Rectal smooth muscle tissue (tissue), 1 donor: Measurements from ENCODE around the gene RPS6KB2.
"Not testable (repeated sequence)": the region's sequence is repeated elsewhere in the genome, so short reads cannot be mapped to it uniquely, and the experiment has no call there.

Source experiments
- H3K27ac ChIP-seq: one replicate; pipeline ENCODE4 v1.7.0; 2013; ENCODE audit warnings: low read depth, low read length, inconsistent platforms
- H3K27me3 ChIP-seq: one replicate; pipeline ENCODE4 v1.7.0; 2013; ENCODE audit warnings: low read length; ENCODE audit not compliant: control insufficient read depth, insufficient read depth
- H3K36me3 ChIP-seq: one replicate; pipeline ENCODE4 v1.7.0; 2013; ENCODE audit warnings: low read length; ENCODE audit not compliant: control insufficient read depth, insufficient read depth
- H3K4me1 ChIP-seq: one replicate; pipeline ENCODE4 v1.7.0; 2013; ENCODE audit warnings: low read length; ENCODE audit not compliant: control insufficient read depth, insufficient read depth
- H3K4me3 ChIP-seq: one replicate; pipeline ENCODE4 v1.7.0; 2013; ENCODE audit warnings: low read length
- H3K9ac ChIP-seq: one replicate; pipeline ENCODE4 v1.7.0; 2013; ENCODE audit warnings: low read length

RPS6KB2 gene

GRCh38 chr11:67465530-67465929 is 37.2 kb downstream of the RPS6KB2 start:
- H3K9ac ChIP-seq, H3K27me3 ChIP-seq, H3K4me1 ChIP-seq, H3K27ac ChIP-seq, H3K36me3 ChIP-seq: not testable (repeated sequence)
- H3K4me3 ChIP-seq, result peak overlapping the region; percentile 75

- Histone ChIP-seq H3K27me3 (no peaks in the 10 kb centered on the region), H3K27ac (no peak overlapping the region), H3K9ac (no peak overlapping the region), H3K4me3 (no peak overlapping the region), H3K4me1 (peaks cover 9% of the 10 kb centered on the region), H3K36me3 (no peaks in the 10 kb centered on the region)
These were observed 38.1 kb downstream of the RPS6KB2 start for GRCh38 chr11:67466367-67466766.

GRCh38 chr11:67466962-67467771 is 38.9 kb downstream of the RPS6KB2 start:
- Histone ChIP-seq H3K4me3 (no peak overlapping the region), H3K4me1 (peaks cover 9% of the 10 kb centered on the region), H3K27ac (no peak overlapping the region), H3K36me3 (no peaks in the 10 kb centered on the region), H3K9ac (no peak overlapping the region), H3K27me3 (no peaks in the 10 kb centered on the region)

GRCh38 chr11:67468056-67468455 is 39.8 kb downstream of the RPS6KB2 start:
- Histone ChIP-seq H3K9ac (no peak overlapping the region), H3K36me3 (no peaks in the 10 kb centered on the region), H3K27me3 (no peaks in the 10 kb centered on the region), H3K4me1 (peaks cover 9% of the 10 kb centered on the region), H3K4me3 (peak overlapping the region; percentile 82), H3K27ac (peak overlapping the region; percentile 84)

GRCh38 chr11:67468456-67468758 is 40.1 kb downstream of the RPS6KB2 start:
- H3K27me3 ChIP-seq, result no peaks in the 10 kb centered on the region
- no peaks in the 10 kb centered on the region for H3K36me3 ChIP-seq
- H3K4me1 ChIP-seq, result peaks cover 9% of the 10 kb centered on the region
- H3K4me3 ChIP-seq, result peak overlapping the region; percentile 82
- H3K9ac ChIP-seq, result peak overlapping the region; percentile 61
- H3K27ac ChIP-seq, result peak overlapping the region; percentile 84

- H3K36me3 ChIP-seq, result no peaks in the 10 kb centered on the region
- H3K4me3 ChIP-seq, result peak within 1 kb of the TSS; percentile 82
- no peaks in the 10 kb centered on the region for H3K27me3 ChIP-seq
- H3K4me1 ChIP-seq, result peaks cover 8% of the 10 kb centered on the region
- H3K27ac ChIP-seq, result peak within 1 kb of the TSS; percentile 84
- H3K9ac ChIP-seq, result peak within 1 kb of the TSS; percentile 61
These were observed 40.6 kb downstream of the RPS6KB2 start, which contains the start of gene TMEM134 for GRCh38 chr11:67468759-67469507. TSS of gene TMEM134 (minus strand) at chr11:67469251. CDS start at chr11:67469192, 59 bp downstream.

- Histone ChIP-seq H3K4me1 (peaks cover 6% of the 10 kb centered on the region), H3K9ac (peak overlapping the region; percentile 39), H3K27me3 (no peaks in the 10 kb centered on the region), H3K36me3 (no peaks in the 10 kb centered on the region), H3K27ac (peak overlapping the region; percentile 80), H3K4me3 (peak overlapping the region; percentile 62)
These were observed 41.2 kb downstream of the RPS6KB2 start for GRCh38 chr11:67469508-67469811.

GRCh38 chr11:67470337-67471002 is 42.2 kb downstream of the RPS6KB2 start:
- Histone ChIP-seq H3K27me3 (no peaks in the 10 kb centered on the region), H3K4me1 (peaks cover 6% of the 10 kb centered on the region), H3K27ac (no peak overlapping the region), H3K36me3 (no peaks in the 10 kb centered on the region), H3K4me3 (no peak overlapping the region), H3K9ac (no peak overlapping the region)

GRCh38 chr11:67472882-67473281 is 44.6 kb downstream of the RPS6KB2 start:
- H3K4me1 ChIP-seq, result peaks cover 6% of the 10 kb centered on the region
- H3K4me3 ChIP-seq, result no peak overlapping the region
- H3K9ac ChIP-seq, result no peak overlapping the region
- no peaks in the 10 kb centered on the region for H3K36me3 ChIP-seq
- no peak overlapping the region for H3K27ac ChIP-seq
- H3K27me3 ChIP-seq, result no peaks in the 10 kb centered on the region

- not testable (repeated sequence) for H3K36me3 ChIP-seq, H3K27ac ChIP-seq, H3K27me3 ChIP-seq, H3K4me1 ChIP-seq, H3K4me3 ChIP-seq, H3K9ac ChIP-seq
These were observed 48.4 kb downstream of the RPS6KB2 start for GRCh38 chr11:67476692-67477091.

- not testable (repeated sequence) for H3K27ac ChIP-seq, H3K4me3 ChIP-seq, H3K9ac ChIP-seq, H3K36me3 ChIP-seq, H3K27me3 ChIP-seq, H3K4me1 ChIP-seq
These were observed 49.2 kb downstream of the RPS6KB2 start for GRCh38 chr11:67477344-67478050.

GRCh38 chr11:67482275-67482826 is 54.1 kb downstream of the RPS6KB2 start:
- Histone ChIP-seq H3K27ac (peak overlapping the region; percentile 86), H3K27me3 (no peaks in the 10 kb centered on the region), H3K36me3 (peaks cover 2% of the 10 kb centered on the region), H3K4me1 (peaks cover 13% of the 10 kb centered on the region), H3K4me3 (peak overlapping the region; percentile 79), H3K9ac (peak overlapping the region; percentile 45)
